ENCODE results near the gene IPO9. TPM values are rescaled to one million over a fixed set of nuclear protein-coding genes. Genes with fewer than 3 reads are reported as not detected.

The IPO9 gene
- total and polyA plus RNA-seq, 2 experiments from 2014 or later, result 47.6 to 87.4 TPM

DNA sequence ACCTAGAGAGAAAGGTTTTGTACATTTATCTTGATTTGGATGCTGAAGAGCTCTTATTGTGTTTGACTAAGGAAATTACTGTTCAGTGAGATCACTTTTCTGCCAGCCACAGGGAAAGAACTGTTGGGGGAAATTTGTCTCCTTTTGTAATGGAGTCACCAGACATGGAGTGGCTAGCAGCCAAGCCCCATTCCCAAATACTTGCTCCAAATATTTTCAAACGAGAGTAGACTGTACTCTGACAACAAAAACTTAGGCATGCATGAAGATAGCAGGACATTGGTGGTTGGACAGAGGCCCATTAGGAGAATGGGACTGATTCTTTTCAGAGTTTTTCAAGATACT lies 21.1 kb downstream of the IPO9 start:
- no peaks in the 10 kb centered on the region for H3K9me3 Mint-ChIP-seq
- H3K4me1 ChIP-seq (ENCODE audit: insufficient read depth), result no peaks in the 10 kb centered on the region
- no peaks in the 10 kb centered on the region for H3K4me1 Mint-ChIP-seq
- H3K27ac ChIP-seq (ENCODE audit: low read depth), result 0 out of 2 replicates have a peak overlapping the region, but pooled peaks have one; percentile 19
- H3K27me3 ChIP-seq (ENCODE audit: insufficient read depth), result no peaks in the 10 kb centered on the region
- H3K36me3 Mint-ChIP-seq (ENCODE audit: low read depth), result peaks cover 67% of the 10 kb centered on the region
- ATAC-seq, result no peak
- TF ChIP-seq, protein P1, sequence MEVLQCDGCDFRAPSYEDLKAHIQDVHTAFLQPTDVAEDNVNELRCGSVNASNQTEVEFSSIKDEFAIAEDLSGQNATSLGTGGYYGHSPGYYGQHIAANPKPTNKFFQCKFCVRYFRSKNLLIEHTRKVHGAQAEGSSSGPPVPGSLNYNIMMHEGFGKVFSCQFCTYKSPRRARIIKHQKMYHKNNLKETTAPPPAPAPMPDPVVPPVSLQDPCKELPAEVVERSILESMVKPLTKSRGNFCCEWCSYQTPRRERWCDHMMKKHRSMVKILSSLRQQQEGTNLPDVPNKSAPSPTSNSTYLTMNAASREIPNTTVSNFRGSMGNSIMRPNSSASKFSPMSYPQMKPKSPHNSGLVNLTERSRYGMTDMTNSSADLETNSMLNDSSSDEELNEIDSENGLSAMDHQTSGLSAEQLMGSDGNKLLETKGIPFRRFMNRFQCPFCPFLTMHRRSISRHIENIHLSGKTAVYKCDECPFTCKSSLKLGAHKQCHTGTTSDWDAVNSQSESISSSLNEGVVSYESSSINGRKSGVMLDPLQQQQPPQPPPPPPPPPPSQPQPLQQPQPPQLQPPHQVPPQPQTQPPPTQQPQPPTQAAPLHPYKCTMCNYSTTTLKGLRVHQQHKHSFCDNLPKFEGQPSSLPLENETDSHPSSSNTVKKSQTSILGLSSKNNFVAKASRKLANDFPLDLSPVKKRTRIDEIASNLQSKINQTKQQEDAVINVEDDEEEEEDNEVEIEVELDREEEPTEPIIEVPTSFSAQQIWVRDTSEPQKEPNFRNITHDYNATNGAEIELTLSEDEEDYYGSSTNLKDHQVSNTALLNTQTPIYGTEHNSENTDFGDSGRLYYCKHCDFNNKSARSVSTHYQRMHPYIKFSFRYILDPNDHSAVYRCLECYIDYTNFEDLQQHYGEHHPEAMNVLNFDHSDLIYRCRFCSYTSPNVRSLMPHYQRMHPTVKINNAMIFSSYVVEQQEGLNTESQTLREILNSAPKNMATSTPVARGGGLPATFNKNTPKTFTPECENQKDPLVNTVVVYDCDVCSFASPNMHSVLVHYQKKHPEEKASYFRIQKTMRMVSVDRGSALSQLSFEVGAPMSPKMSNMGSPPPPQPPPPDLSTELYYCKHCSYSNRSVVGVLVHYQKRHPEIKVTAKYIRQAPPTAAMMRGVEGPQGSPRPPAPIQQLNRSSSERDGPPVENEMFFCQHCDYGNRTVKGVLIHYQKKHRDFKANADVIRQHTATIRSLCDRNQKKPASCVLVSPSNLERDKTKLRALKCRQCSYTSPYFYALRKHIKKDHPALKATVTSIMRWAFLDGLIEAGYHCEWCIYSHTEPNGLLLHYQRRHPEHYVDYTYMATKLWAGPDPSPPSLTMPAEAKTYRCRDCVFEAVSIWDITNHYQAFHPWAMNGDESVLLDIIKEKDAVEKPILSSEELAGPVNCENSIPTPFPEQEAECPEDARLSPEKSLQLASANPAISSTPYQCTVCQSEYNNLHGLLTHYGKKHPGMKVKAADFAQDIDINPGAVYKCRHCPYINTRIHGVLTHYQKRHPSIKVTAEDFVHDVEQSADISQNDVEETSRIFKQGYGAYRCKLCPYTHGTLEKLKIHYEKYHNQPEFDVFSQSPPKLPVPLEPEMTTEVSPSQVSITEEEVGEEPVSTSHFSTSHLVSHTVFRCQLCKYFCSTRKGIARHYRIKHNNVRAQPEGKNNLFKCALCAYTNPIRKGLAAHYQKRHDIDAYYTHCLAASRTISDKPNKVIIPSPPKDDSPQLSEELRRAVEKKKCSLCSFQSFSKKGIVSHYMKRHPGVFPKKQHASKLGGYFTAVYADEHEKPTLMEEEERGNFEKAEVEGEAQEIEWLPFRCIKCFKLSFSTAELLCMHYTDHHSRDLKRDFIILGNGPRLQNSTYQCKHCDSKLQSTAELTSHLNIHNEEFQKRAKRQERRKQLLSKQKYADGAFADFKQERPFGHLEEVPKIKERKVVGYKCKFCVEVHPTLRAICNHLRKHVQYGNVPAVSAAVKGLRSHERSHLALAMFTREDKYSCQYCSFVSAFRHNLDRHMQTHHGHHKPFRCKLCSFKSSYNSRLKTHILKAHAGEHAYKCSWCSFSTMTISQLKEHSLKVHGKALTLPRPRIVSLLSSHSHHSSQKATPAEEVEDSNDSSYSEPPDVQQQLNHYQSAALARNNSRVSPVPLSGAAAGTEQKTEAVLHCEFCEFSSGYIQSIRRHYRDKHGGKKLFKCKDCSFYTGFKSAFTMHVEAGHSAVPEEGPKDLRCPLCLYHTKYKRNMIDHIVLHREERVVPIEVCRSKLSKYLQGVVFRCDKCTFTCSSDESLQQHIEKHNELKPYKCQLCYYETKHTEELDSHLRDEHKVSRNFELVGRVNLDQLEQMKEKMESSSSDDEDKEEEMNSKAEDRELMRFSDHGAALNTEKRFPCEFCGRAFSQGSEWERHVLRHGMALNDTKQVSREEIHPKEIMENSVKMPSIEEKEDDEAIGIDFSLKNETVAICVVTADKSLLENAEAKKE (CRISPR knock-in tag; IDR thresholded peaks at IDR 0.05), result no peak
- no peak for TF ChIP-seq NANOG (IDR thresholded peaks at IDR 0.05; ENCODE audit: borderline replicate concordance)
- TF ChIP-seq JUNB (IDR thresholded peaks at IDR 0.05; ENCODE audit: unreplicated experiment), result no peak
- TF ChIP-seq, protein P2, sequence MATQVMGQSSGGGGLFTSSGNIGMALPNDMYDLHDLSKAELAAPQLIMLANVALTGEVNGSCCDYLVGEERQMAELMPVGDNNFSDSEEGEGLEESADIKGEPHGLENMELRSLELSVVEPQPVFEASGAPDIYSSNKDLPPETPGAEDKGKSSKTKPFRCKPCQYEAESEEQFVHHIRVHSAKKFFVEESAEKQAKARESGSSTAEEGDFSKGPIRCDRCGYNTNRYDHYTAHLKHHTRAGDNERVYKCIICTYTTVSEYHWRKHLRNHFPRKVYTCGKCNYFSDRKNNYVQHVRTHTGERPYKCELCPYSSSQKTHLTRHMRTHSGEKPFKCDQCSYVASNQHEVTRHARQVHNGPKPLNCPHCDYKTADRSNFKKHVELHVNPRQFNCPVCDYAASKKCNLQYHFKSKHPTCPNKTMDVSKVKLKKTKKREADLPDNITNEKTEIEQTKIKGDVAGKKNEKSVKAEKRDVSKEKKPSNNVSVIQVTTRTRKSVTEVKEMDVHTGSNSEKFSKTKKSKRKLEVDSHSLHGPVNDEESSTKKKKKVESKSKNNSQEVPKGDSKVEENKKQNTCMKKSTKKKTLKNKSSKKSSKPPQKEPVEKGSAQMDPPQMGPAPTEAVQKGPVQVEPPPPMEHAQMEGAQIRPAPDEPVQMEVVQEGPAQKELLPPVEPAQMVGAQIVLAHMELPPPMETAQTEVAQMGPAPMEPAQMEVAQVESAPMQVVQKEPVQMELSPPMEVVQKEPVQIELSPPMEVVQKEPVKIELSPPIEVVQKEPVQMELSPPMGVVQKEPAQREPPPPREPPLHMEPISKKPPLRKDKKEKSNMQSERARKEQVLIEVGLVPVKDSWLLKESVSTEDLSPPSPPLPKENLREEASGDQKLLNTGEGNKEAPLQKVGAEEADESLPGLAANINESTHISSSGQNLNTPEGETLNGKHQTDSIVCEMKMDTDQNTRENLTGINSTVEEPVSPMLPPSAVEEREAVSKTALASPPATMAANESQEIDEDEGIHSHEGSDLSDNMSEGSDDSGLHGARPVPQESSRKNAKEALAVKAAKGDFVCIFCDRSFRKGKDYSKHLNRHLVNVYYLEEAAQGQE (IDR thresholded peaks at IDR 0.05; ENCODE audit: unreplicated experiment), result no peak
- no peak for TF ChIP-seq ZNF114 (CRISPR knock-in tag; IDR thresholded peaks at IDR 0.05)
- TF ChIP-seq CREB1 (CRISPR knock-in tag; IDR thresholded peaks at IDR 0.05; ENCODE audit: low read depth), result no peak
- TF ChIP-seq, protein P3, sequence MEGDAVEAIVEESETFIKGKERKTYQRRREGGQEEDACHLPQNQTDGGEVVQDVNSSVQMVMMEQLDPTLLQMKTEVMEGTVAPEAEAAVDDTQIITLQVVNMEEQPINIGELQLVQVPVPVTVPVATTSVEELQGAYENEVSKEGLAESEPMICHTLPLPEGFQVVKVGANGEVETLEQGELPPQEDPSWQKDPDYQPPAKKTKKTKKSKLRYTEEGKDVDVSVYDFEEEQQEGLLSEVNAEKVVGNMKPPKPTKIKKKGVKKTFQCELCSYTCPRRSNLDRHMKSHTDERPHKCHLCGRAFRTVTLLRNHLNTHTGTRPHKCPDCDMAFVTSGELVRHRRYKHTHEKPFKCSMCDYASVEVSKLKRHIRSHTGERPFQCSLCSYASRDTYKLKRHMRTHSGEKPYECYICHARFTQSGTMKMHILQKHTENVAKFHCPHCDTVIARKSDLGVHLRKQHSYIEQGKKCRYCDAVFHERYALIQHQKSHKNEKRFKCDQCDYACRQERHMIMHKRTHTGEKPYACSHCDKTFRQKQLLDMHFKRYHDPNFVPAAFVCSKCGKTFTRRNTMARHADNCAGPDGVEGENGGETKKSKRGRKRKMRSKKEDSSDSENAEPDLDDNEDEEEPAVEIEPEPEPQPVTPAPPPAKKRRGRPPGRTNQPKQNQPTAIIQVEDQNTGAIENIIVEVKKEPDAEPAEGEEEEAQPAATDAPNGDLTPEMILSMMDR (conservative IDR thresholded peaks at IDR 0.05; ENCODE audit: low read depth in 2 of 2), result no peak
- TF ChIP-seq STAT1 (IDR thresholded peaks at IDR 0.05; ENCODE audit: unreplicated experiment), result no peak
- TF ChIP-seq, protein P4, sequence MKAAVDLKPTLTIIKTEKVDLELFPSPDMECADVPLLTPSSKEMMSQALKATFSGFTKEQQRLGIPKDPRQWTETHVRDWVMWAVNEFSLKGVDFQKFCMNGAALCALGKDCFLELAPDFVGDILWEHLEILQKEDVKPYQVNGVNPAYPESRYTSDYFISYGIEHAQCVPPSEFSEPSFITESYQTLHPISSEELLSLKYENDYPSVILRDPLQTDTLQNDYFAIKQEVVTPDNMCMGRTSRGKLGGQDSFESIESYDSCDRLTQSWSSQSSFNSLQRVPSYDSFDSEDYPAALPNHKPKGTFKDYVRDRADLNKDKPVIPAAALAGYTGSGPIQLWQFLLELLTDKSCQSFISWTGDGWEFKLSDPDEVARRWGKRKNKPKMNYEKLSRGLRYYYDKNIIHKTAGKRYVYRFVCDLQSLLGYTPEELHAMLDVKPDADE (IDR thresholded peaks at IDR 0.05), result no peak
- no peak for TF ChIP-seq EZH2 (IDR thresholded peaks at IDR 0.05; ENCODE audit: low read depth, unreplicated experiment)
- no peak for TF ChIP-seq ZNF331 (CRISPR knock-in tag; IDR thresholded peaks at IDR 0.05; ENCODE audit: low read depth)
- TF ChIP-seq POLR2AphosphoS5 (IDR thresholded peaks at IDR 0.05; ENCODE audit: low read depth), result no peak
- no peak for TF ChIP-seq EZH2phosphoT487 (IDR thresholded peaks at IDR 0.05; ENCODE audit: unreplicated experiment)
- no peak overlapping the region for H3K4me3 Mint-ChIP-seq
- no peak overlapping the region for H3K4me3 ChIP-seq
- H3K27me3 Mint-ChIP-seq (ENCODE audit: insufficient read depth, low read depth, poor library complexity), result no peaks in the 10 kb centered on the region
- no peak overlapping the region for H3K4me2 ChIP-seq
- H2AFZ ChIP-seq, result no peak overlapping the region
- H3F3A ChIP-seq (replicated peaks; ENCODE audit: low read depth), result no peaks in the 10 kb centered on the region
- DNase-seq (ENCODE audit: low spot score), result no peak
- peaks cover 29% of the 10 kb centered on the region for H3K79me2 ChIP-seq (replicated peaks; ENCODE audit: insufficient read depth)
- peaks cover 35% of the 10 kb centered on the region for H4K20me1 ChIP-seq (replicated peaks; ENCODE audit: insufficient read depth)
- H3K27ac Mint-ChIP-seq, result no peak overlapping the region
- peaks cover 64% of the 10 kb centered on the region for H3K36me3 ChIP-seq (ENCODE audit: insufficient read depth)
- no peaks in the 10 kb centered on the region for H3K9me2 ChIP-seq (ENCODE audit: insufficient read depth)

All from GM23338 (cell line).